Fibroblast of pulmonary artery (primary cell): Measurements from ENCODE around the gene B3GLCT.
"Not testable (repeated sequence)": the region's sequence is repeated elsewhere in the genome, so short reads cannot be mapped to it uniquely, and the experiment has no call there.

ENCODE experiments used
- DNase-seq: peaks from one replicate; pipeline ENCODE4 v3.0.0-alpha.2; 2010; ENCODE audit warnings: low read depth
- H3K4me3 ChIP-seq: replicated peaks from 2 replicates; pipeline ENCODE4 v1.5.1; 2011; ENCODE audit warnings: low read depth, mild to moderate bottlenecking, control low read depth, low read length, moderate library complexity
- CTCF ChIP-seq: IDR thresholded peaks from 2 replicates; pipeline ENCODE4 v1.5.1; 2011; ENCODE audit warnings: mild to moderate bottlenecking, control low read depth, low read length, inconsistent platforms; ENCODE audit errors: missing control alignments

Gene B3GLCT

GRCh38 chr13:31334994-31335557 is 135.3 kb downstream of the B3GLCT start:
- no peak for TF ChIP-seq CTCF
- H3K4me3 ChIP-seq, result no peak overlapping the region
- DNase-seq, result no peak

- DNase-seq, H3K4me3 ChIP-seq: not testable (repeated sequence)
These were observed 139.8 kb downstream of the B3GLCT start for GRCh38 chr13:31339616-31340015.

- H3K4me3 ChIP-seq, DNase-seq: not testable (repeated sequence)
These were observed 141.1 kb downstream of the B3GLCT start for GRCh38 chr13:31340848-31341247.

GRCh38 chr13:31346891-31347290 is 147.1 kb downstream of the B3GLCT start:
- no peak overlapping the region for H3K4me3 ChIP-seq
- TF ChIP-seq CTCF, result no peak
- DNase-seq, result no peak

GRCh38 chr13:31349156-31349555 is 149.4 kb downstream of the B3GLCT start:
- no peak for TF ChIP-seq CTCF
- no peak overlapping the region for H3K4me3 ChIP-seq
- no peak for DNase-seq

- TF ChIP-seq CTCF, result no peak
- no peak overlapping the region for H3K4me3 ChIP-seq
- no peak for DNase-seq
These were observed 150.8 kb downstream of the B3GLCT start for GRCh38 chr13:31350560-31350959.

- H3K4me3 ChIP-seq, result no peak overlapping the region
- DNase-seq, result no peak
- no peak for TF ChIP-seq CTCF
These were observed 151.6 kb downstream of the B3GLCT start for GRCh38 chr13:31351376-31351775.

- H3K4me3 ChIP-seq, result no peak overlapping the region
- TF ChIP-seq CTCF, result no peak
- DNase-seq, result no peak
These were observed 152.7 kb downstream of the B3GLCT start for GRCh38 chr13:31352467-31352866.
